ENCODE results near the gene F2RL2.

- TF ChIP-seq, protein P1, sequence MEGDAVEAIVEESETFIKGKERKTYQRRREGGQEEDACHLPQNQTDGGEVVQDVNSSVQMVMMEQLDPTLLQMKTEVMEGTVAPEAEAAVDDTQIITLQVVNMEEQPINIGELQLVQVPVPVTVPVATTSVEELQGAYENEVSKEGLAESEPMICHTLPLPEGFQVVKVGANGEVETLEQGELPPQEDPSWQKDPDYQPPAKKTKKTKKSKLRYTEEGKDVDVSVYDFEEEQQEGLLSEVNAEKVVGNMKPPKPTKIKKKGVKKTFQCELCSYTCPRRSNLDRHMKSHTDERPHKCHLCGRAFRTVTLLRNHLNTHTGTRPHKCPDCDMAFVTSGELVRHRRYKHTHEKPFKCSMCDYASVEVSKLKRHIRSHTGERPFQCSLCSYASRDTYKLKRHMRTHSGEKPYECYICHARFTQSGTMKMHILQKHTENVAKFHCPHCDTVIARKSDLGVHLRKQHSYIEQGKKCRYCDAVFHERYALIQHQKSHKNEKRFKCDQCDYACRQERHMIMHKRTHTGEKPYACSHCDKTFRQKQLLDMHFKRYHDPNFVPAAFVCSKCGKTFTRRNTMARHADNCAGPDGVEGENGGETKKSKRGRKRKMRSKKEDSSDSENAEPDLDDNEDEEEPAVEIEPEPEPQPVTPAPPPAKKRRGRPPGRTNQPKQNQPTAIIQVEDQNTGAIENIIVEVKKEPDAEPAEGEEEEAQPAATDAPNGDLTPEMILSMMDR (IDR thresholded peaks at IDR 0.05; ENCODE audit: low read length) = no peak
- no peak for TF ChIP-seq EZH2 (optimal IDR thresholded peaks at IDR 0.05; ENCODE audit: low read depth, low read length)
- TF ChIP-seq EZH2phosphoT487 (IDR thresholded peaks at IDR 0.05; ENCODE audit: low read length) = no peak
Observed at GRCh38 chr5:76622076-76622475, 1.1 kb downstream of the F2RL2 start.

All from MM.1S (cell line).